ENCODE results near the gene MAST4. TPM values are rescaled to one million over a fixed set of nuclear protein-coding genes. Genes with fewer than 3 reads are reported as not detected.

MAST4 gene
- total RNA-seq, 1 donor from 2014 or later: 22.3 TPM

DNA sequence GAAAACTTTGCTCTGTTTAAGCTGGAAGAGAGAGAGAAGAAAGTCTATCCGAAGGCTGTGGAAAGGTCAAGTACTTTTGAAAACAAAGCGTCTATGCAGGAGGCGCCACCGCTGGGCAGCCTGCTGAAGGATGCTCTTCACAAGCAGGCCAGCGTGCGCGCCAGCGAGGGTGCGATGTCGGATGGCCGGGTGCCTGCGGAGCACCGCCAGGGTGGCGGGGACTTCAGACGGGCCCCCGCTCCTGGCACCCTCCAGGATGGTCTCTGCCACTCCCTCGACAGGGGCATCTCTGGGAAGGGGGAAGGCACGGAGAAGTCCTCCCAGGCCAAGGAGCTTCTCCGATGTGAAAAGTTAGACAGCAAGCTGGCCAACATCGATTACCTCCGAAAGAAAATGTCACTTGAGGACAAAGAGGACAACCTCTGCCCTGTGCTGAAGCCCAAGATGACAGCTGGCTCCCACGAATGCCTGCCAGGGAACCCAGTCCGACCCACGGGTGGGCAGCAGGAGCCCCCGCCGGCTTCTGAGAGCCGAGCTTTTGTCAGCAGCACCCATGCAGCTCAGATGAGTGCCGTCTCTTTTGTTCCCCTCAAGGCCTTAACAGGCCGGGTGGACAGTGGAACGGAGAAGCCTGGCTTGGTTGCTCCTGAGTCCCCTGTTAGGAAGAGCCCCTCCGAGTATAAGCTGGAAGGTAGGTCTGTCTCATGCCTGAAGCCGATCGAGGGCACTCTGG is 567.8 kb downstream of the MAST4 start:
- H2AFZ ChIP-seq (ENCODE audit: low read depth, low read length): no peak overlapping the region
- Mint-ChIP-seq H3K4me3 (ENCODE audit: unreplicated experiment) (no peak overlapping the region), H3K27ac (ENCODE audit: unreplicated experiment) (no peak overlapping the region), H3K9me3 (ENCODE audit: unreplicated experiment) (no peaks in the 10 kb centered on the region), H3K36me3 (ENCODE audit: low read depth, unreplicated experiment) (peaks cover 12% of the 10 kb centered on the region), H3K27me3 (ENCODE audit: low read depth, unreplicated experiment) (no peaks in the 10 kb centered on the region), H3K4me1 (ENCODE audit: low read depth, unreplicated experiment) (peaks cover 4% of the 10 kb centered on the region)
- H3K4me2 ChIP-seq (ENCODE audit: low read length): no peak overlapping the region
- H3K27me3 ChIP-seq (ENCODE audit: insufficient read depth, low read length): no peaks in the 10 kb centered on the region
- DNase-seq (ENCODE audit: low read depth): no peak
- H3K9me3 ChIP-seq (ENCODE audit: insufficient read depth, low read depth, low read length): no peaks in the 10 kb centered on the region
- peaks cover 20% of the 10 kb centered on the region for H3K36me3 ChIP-seq (ENCODE audit: insufficient read depth, low read length)
- no peak overlapping the region for H3K4me3 ChIP-seq (ENCODE audit: insufficient read depth, low read depth, low read length)
- H4K20me1 ChIP-seq (ENCODE audit: insufficient read depth, low read length): no peaks in the 10 kb centered on the region
- H3K79me2 ChIP-seq (ENCODE audit: insufficient read depth, low read length): no peaks in the 10 kb centered on the region
- TF ChIP-seq CTCF (IDR thresholded peaks at IDR 0.05; ENCODE audit: insufficient read depth, low read depth, low read length) (no peak), EZH2 (IDR thresholded peaks at IDR 0.05; ENCODE audit: insufficient read depth, low read length) (no peak)
- no peak for FAIRE-seq
- H3K27ac ChIP-seq (ENCODE audit: low read depth, low read length): no peak overlapping the region
- H3K4me1 ChIP-seq (ENCODE audit: insufficient read depth, low read length): peaks cover 9% of the 10 kb centered on the region
- no peak overlapping the region for H3K9ac ChIP-seq (ENCODE audit: low read length)

DNA sequence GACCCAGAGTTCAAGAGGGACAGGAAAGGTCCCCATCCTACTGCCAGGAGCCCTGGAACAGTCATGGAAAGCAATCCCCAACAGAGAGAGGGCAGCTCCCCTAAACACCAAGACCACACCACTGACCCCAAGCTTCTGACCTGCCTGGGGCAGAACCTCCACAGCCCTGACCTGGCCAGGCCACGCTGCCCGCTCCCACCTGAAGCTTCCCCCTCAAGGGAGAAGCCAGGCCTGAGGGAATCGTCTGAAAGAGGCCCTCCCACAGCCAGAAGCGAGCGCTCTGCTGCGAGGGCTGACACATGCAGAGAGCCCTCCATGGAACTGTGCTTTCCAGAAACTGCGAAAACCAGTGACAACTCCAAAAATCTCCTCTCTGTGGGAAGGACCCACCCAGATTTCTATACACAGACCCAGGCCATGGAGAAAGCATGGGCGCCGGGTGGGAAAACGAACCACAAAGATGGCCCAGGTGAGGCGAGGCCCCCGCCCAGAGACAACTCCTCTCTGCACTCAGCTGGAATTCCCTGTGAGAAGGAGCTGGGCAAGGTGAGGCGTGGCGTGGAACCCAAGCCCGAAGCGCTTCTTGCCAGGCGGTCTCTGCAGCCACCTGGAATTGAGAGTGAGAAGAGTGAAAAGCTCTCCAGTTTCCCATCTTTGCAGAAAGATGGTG is 568.8 kb downstream of the MAST4 start:
- DNase-seq (ENCODE audit: low read depth) (no peak), FAIRE-seq (no peak)
- Mint-ChIP-seq H3K4me1 (ENCODE audit: low read depth, unreplicated experiment) (peaks cover 4% of the 10 kb centered on the region), H3K36me3 (ENCODE audit: low read depth, unreplicated experiment) (peaks cover 12% of the 10 kb centered on the region), H3K27me3 (ENCODE audit: low read depth, unreplicated experiment) (no peaks in the 10 kb centered on the region), H3K4me3 (ENCODE audit: unreplicated experiment) (no peak overlapping the region), H3K9me3 (ENCODE audit: unreplicated experiment) (no peaks in the 10 kb centered on the region), H3K27ac (ENCODE audit: unreplicated experiment) (no peak overlapping the region)
- H3K4me2 ChIP-seq (ENCODE audit: low read length): no peak overlapping the region
- H3K79me2 ChIP-seq (ENCODE audit: insufficient read depth, low read length): no peaks in the 10 kb centered on the region
- H3K9ac ChIP-seq (ENCODE audit: low read length): no peak overlapping the region
- H3K27me3 ChIP-seq (ENCODE audit: insufficient read depth, low read length): no peaks in the 10 kb centered on the region
- H3K4me1 ChIP-seq (ENCODE audit: insufficient read depth, low read length): peaks cover 9% of the 10 kb centered on the region
- H3K4me3 ChIP-seq (ENCODE audit: insufficient read depth, low read depth, low read length): no peak overlapping the region
- no peak overlapping the region for H2AFZ ChIP-seq (ENCODE audit: low read depth, low read length)
- peaks cover 20% of the 10 kb centered on the region for H3K36me3 ChIP-seq (ENCODE audit: insufficient read depth, low read length)
- H3K27ac ChIP-seq (ENCODE audit: low read depth, low read length): no peak overlapping the region
- no peaks in the 10 kb centered on the region for H4K20me1 ChIP-seq (ENCODE audit: insufficient read depth, low read length)
- TF ChIP-seq CTCF (IDR thresholded peaks at IDR 0.05; ENCODE audit: insufficient read depth, low read depth, low read length): no peak
- TF ChIP-seq EZH2 (IDR thresholded peaks at IDR 0.05; ENCODE audit: insufficient read depth, low read length): no peak
- no peaks in the 10 kb centered on the region for H3K9me3 ChIP-seq (ENCODE audit: insufficient read depth, low read depth, low read length)
